OCI-LY7 (cell line): ENCODE results near the gene KLHL1. TPM values are rescaled to one million over a fixed set of nuclear protein-coding genes. Genes with fewer than 3 reads are reported as not detected.

Experiments used
- BruUV-seq: library from RNA; stranded (reverse); fragments of 400-500 nt; replicated peaks from 2 replicates; lab custom pipeline; 2021; lab: Mats Ljungman, UMichigan
- CTCF ChIA-PET: fragments of 300-600 bp; sonication (Branson Sonifier 250); formaldehyde crosslinking; loops from one replicate; lab custom pipeline; 2022; ENCODE audit warnings: antibody characterized with exemption; ENCODE audit not compliant: unreplicated experiment; lab: Charles Lee
- POLR2A ChIA-PET: fragments of 300-600 bp; sonication (Branson Sonifier 250); formaldehyde crosslinking; loops from one replicate; lab custom pipeline; 2022; ENCODE audit warnings: antibody characterized with exemption; lab: Charles Lee
- DNase-seq: peaks from one replicate; pipeline ENCODE4 v3.0.0-alpha.2; 2015; ENCODE audit warnings: low spot score
- H2AFZ ChIP-seq: fragments of 200-600 bp; sonication (generic), shearing (Covaris generic); 2 replicates; pipeline ENCODE4 v1.6.1; 2014; ENCODE audit warnings: mild to moderate bottlenecking, antibody characterized with exemption, low read length, moderate library complexity
- H3K27ac ChIP-seq: fragments of 200-600 bp; sonication (generic); 2 replicates; pipeline ENCODE4 v1.5.1; 2014; ENCODE audit warnings: mixed run types, low read depth, mild to moderate bottlenecking, moderate library complexity, low read length, inconsistent platforms; ENCODE audit not compliant: poor library complexity, severe bottlenecking
- H3K36me3 ChIP-seq: fragments of 200-600 bp; sonication (generic); 2 replicates; pipeline ENCODE4 v1.6.1; 2014; ENCODE audit warnings: mild to moderate bottlenecking, antibody characterized with exemption, low read length, moderate library complexity, mixed read lengths; ENCODE audit not compliant: insufficient read depth
- H3K4me1 ChIP-seq: fragments of 200-600 bp; sonication (generic); 2 replicates; pipeline ENCODE4 v1.5.1; 2014; ENCODE audit warnings: mild to moderate bottlenecking, low read length; ENCODE audit not compliant: insufficient read depth, poor library complexity, severe bottlenecking
- H3K4me2 ChIP-seq: fragments of 200-600 bp; sonication (generic); 2 replicates; pipeline ENCODE4 v1.6.1; 2014; ENCODE audit warnings: mild to moderate bottlenecking, low read length
- H3K4me3 ChIP-seq: fragments of 200-600 bp; sonication (generic); 2 replicates; pipeline ENCODE4 v1.5.1; 2014; ENCODE audit warnings: mild to moderate bottlenecking, low read depth, low read length; ENCODE audit not compliant: poor library complexity, severe bottlenecking
- H3K79me2 ChIP-seq: fragments of 200-600 bp; sonication (generic); 2 replicates; pipeline ENCODE4 v1.6.1; 2016; ENCODE audit warnings: low read depth, mild to moderate bottlenecking, low read length, moderate library complexity, mixed read lengths; ENCODE audit not compliant: insufficient read depth
- H3K9me2 ChIP-seq: fragments of 200-600 bp; sonication (generic); 2 replicates; pipeline ENCODE4 v1.6.1; 2016; ENCODE audit warnings: mild to moderate bottlenecking, low read length, mixed read lengths; ENCODE audit not compliant: insufficient read depth
- H3K9me3 ChIP-seq: fragments of 200-600 bp; sonication (generic); 2 replicates; pipeline ENCODE4 v1.6.1; 2014; ENCODE audit warnings: mild to moderate bottlenecking, mixed run types, low read length, mixed read lengths
- H4K20me1 ChIP-seq: fragments of 200-600 bp; sonication (generic); 2 replicates; pipeline ENCODE4 v1.6.1; 2014; ENCODE audit warnings: mild to moderate bottlenecking, antibody characterized with exemption, low read length, moderate library complexity, mixed read lengths; ENCODE audit not compliant: insufficient read depth
- CTCF ChIP-seq: fragments of 200-600 bp; sonication (generic); conservative IDR thresholded peaks from 2 replicates; pipeline ENCODE4 v1.5.1; 2014; ENCODE audit warnings: mild to moderate bottlenecking, antibody characterized with exemption, low read length, moderate library complexity, mixed read lengths
- EZH2phosphoT487 ChIP-seq: fragments of 200-600 bp; sonication (generic); IDR thresholded peaks from 2 replicates; pipeline ENCODE4 v1.6.1; 2018; ENCODE audit warnings: low read depth, borderline replicate concordance, mild to moderate bottlenecking, mixed run types, antibody characterized with exemption, low read length, moderate library complexity, mixed read lengths
- intact Hi-C: fragments of 100-400 bp; cut with micrococcal nuclease; formaldehyde crosslinking; loops from one replicate; pipeline ENCODE4 v1.10.0; 2022; ENCODE audit not compliant: unreplicated experiment
- total RNA-seq, 2 experiments: library from RNA; depleted of rRNA in 1 of 2; stranded (reverse); fragments of >200 nt in 1 of 2; shearing (Covaris generic) in 1 of 2; gene quantifications; 2 replicates each; pipeline ENCODE4 v1.2.3, GENCODE V29; 2014 to 2022

Gene KLHL1
- total RNA-seq, 2 experiments from 2014 or later, result not detected

DNA sequence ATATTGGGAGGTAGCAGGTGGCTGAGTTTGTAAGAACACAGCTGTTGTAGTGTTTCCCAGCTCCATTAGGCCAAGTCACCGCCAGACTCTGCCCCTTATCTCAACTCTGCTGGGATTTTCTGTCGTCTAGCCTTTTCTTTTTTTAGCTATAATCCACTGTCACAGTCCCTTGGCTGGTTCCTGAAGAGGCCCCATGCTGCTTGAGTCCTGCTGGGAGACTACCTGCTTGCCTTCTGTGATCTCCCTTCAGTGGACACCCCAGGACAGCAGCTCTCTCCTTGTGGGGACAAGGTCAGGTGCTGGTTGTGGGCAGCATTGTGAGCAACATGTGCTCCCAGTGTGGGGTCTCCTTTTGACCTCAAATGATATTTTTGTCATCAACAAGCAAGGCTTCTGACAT is 195.6 kb downstream of the KLHL1 start:
- ChIA-PET CTCF (no interaction called here), POLR2A (no interaction called here)
- intact Hi-C loops, result no loop called here
- Histone ChIP-seq H3K79me2 (no peaks in the 10 kb centered on the region), H3K9me3 (no peaks in the 10 kb centered on the region), H3K4me1 (no peaks in the 10 kb centered on the region), H3K4me3 (no peak overlapping the region), H3K36me3 (no peaks in the 10 kb centered on the region), H4K20me1 (no peaks in the 10 kb centered on the region), H3K27ac (no peak overlapping the region), H2AFZ (no peak overlapping the region), H3K9me2 (no peaks in the 10 kb centered on the region), H3K4me2 (no peak overlapping the region)
- no peak for TF ChIP-seq CTCF
- TF ChIP-seq EZH2phosphoT487, result no peak
- DNase-seq, result no peak
- no TSS peak for BruUV-seq

GRCh38 chr13:69910800-69911199 is 197.5 kb downstream of the KLHL1 start:
- Histone ChIP-seq H4K20me1 (no peaks in the 10 kb centered on the region), H3K79me2 (no peaks in the 10 kb centered on the region), H3K4me1 (no peaks in the 10 kb centered on the region), H3K4me3 (no peak overlapping the region), H3K36me3 (no peaks in the 10 kb centered on the region), H3K27ac (no peak overlapping the region), H3K9me3 (no peaks in the 10 kb centered on the region), H3K9me2 (no peaks in the 10 kb centered on the region), H2AFZ (no peak overlapping the region), H3K4me2 (no peak overlapping the region)
- intact Hi-C loops, result no loop called here
- TF ChIP-seq CTCF (no peak), EZH2phosphoT487 (no peak)
- BruUV-seq, result no TSS peak
- ChIA-PET CTCF (no interaction called here), POLR2A (no interaction called here)
- DNase-seq, result no peak

DNA sequence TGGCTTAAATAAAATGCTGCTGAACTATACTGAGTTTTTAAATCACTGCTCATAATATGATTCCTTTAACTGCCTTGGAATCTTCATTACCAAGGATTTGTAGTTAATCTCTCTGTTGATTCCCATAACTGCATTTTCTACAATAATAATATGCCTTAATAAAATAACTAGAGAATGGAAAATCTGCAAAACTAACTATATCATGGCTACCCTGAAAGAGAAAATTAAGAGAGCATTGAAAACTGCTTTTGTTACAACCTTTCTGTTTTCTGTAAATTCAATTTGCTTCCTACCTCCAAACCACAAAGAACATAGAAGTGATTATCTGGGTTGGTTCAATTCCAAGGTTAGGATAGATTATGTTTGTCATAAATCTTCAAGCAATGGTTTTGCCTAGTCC is 203.5 kb downstream of the KLHL1 start:
- Histone ChIP-seq H4K20me1 (no peaks in the 10 kb centered on the region), H3K4me1 (no peaks in the 10 kb centered on the region), H3K9me2 (no peaks in the 10 kb centered on the region), H3K4me3 (no peak overlapping the region), H3K9me3 (no peaks in the 10 kb centered on the region), H3K4me2 (no peak overlapping the region), H3K27ac (no peak overlapping the region), H3K36me3 (no peaks in the 10 kb centered on the region), H3K79me2 (no peaks in the 10 kb centered on the region), H2AFZ (no peak overlapping the region)
- TF ChIP-seq EZH2phosphoT487, result no peak
- no peak for TF ChIP-seq CTCF
- CTCF ChIA-PET, result no interaction called here
- no peak for DNase-seq
- no TSS peak for BruUV-seq
- intact Hi-C loops, result no loop called here
- POLR2A ChIA-PET, result no interaction called here
